GM12892 (cell line): Measurements from ENCODE around the gene ADIPOR1.
A peak's percentile ranks its signal among the peaks of the same experiment; 100 is the strongest.
"Not testable (repeated sequence)": the region's sequence is repeated elsewhere in the genome, so short reads cannot be mapped to it uniquely, and the experiment has no call there.

Experiments
- DNase-seq: peaks from one replicate; pipeline ENCODE4 v3.0.0; 2011; ENCODE audit not compliant: insufficient read length
- FAIRE-seq: peaks from 2 replicates; lab custom pipeline; 2011; peaks lifted over from hg19 to GRCh38; lab: Jason Lieb, UNC
- POLR2A ChIP-seq: IDR thresholded peaks from 2 replicates; pipeline ENCODE4 v1.6.1; 2011; ENCODE audit warnings: low read depth, low read length, control low read depth
- POLR2AphosphoS5 ChIP-seq: IDR thresholded peaks from 2 replicates; pipeline ENCODE4 v1.6.1; 2011; ENCODE audit warnings: low read depth, low read length, control low read depth
- TAF1 ChIP-seq: IDR thresholded peaks from 2 replicates; pipeline ENCODE4 v1.6.1; 2011; ENCODE audit warnings: low read depth, mild to moderate bottlenecking, control low read depth, low read length, borderline replicate concordance

ADIPOR1 gene

GRCh38 chr1:202989879-202990278 lies 31.8 kb upstream of the ADIPOR1 start:
- FAIRE-seq: no peak
- TF ChIP-seq POLR2A: no peak
- no peak for TF ChIP-seq POLR2AphosphoS5
- no peak for TF ChIP-seq TAF1

GRCh38 chr1:202987922-202988583 lies 29.9 kb upstream of the ADIPOR1 start:
- FAIRE-seq: no peak
- TF ChIP-seq TAF1 (no peak), POLR2A (no peak), POLR2AphosphoS5 (no peak)
- no peak for DNase-seq

More at GRCh38 chr1:202989879-202990278, 31.8 kb upstream of the ADIPOR1 start:
- no peak for DNase-seq

GRCh38 chr1:202987255-202987654 lies 29.1 kb upstream of the ADIPOR1 start:
- DNase-seq (no peak), FAIRE-seq (no peak)
- TF ChIP-seq POLR2AphosphoS5 (no peak), TAF1 (no peak), POLR2A (no peak)

- not testable (repeated sequence) for FAIRE-seq
Observed at GRCh38 chr1:202986120-202986519, 28.0 kb upstream of the ADIPOR1 start.

GRCh38 chr1:202982715-202983430 lies 24.8 kb upstream of the ADIPOR1 start:
- no peak for FAIRE-seq
- TF ChIP-seq POLR2A (no peak), POLR2AphosphoS5 (no peak), TAF1 (no peak)
- DNase-seq: no peak

More at GRCh38 chr1:202986120-202986519, 28.0 kb upstream of the ADIPOR1 start:
- not testable (repeated sequence) for DNase-seq

- DNase-seq (no peak), FAIRE-seq (no peak)
- TF ChIP-seq TAF1 (no peak), POLR2A (no peak), POLR2AphosphoS5 (no peak)
Observed at GRCh38 chr1:202981939-202982338, 23.8 kb upstream of the ADIPOR1 start.

- DNase-seq (no peak), FAIRE-seq (no peak)
- TF ChIP-seq POLR2AphosphoS5 (no peak), POLR2A (no peak), TAF1 (no peak)
Observed at GRCh38 chr1:202979459-202979858, 21.3 kb upstream of the ADIPOR1 start.

GRCh38 chr1:202976633-202977032 lies 18.5 kb upstream of the ADIPOR1 start:
- TF ChIP-seq TAF1 (no peak), POLR2AphosphoS5 (no peak), POLR2A (no peak)
- FAIRE-seq (no peak), DNase-seq (no peak)

- no peak for DNase-seq
Observed at GRCh38 chr1:202974856-202975255, 16.7 kb upstream of the ADIPOR1 start.

GRCh38 chr1:202972046-202972445 lies 13.9 kb upstream of the ADIPOR1 start:
- no peak for TF ChIP-seq POLR2A
- TF ChIP-seq TAF1: no peak
- no peak for TF ChIP-seq POLR2AphosphoS5
- FAIRE-seq (no peak), DNase-seq (no peak)

More at GRCh38 chr1:202974856-202975255, 16.7 kb upstream of the ADIPOR1 start:
- TF ChIP-seq POLR2A (no peak), POLR2AphosphoS5 (no peak), TAF1 (no peak)
- no peak for FAIRE-seq

- DNase-seq (peak; percentile 41), FAIRE-seq (peak; percentile 44)
- TF ChIP-seq POLR2AphosphoS5 (no peak), POLR2A (no peak), TAF1 (no peak)
Observed at GRCh38 chr1:202968895-202969295, 10.8 kb upstream of the ADIPOR1 start.

- FAIRE-seq: no peak
- TF ChIP-seq POLR2AphosphoS5 (no peak), TAF1 (no peak), POLR2A (no peak)
Observed at GRCh38 chr1:202968351-202968750, 10.2 kb upstream of the ADIPOR1 start.

More at GRCh38 chr1:202968351-202968750, 10.2 kb upstream of the ADIPOR1 start:
- no peak for DNase-seq
